RKO (cell line): Measurements from ENCODE around the gene GPSM3.
"Not testable (repeated sequence)": the region's sequence is repeated elsewhere in the genome, so short reads cannot be mapped to it uniquely, and the experiment has no call there.

Experiments
- DNase-seq: peaks from one replicate; pipeline ENCODE4 v3.0.0-alpha.2; 2016; ENCODE audit warnings: low spot score

GPSM3 gene

DNA sequence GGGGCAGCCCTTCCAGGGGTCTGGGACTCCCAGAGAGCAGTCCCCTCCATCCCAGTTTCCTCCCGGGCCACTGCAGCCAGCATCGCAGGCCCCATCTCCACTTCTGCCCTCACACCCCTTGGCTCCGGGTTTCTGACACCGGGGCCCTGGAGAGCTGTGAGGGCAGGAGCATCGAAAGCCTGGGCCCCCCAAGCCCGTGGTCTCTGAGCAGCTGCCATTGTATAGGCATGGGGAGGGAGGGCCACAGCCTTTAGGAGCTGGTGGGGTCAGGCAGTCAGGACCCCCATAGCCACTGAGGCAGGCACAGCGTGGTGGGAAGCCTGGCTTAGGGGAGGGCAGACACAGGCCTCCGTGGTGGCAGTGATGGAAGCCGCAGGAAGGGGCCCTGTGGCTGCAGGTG is 9.7 kb upstream of the GPSM3 start:
- DNase-seq = no peak

DNA sequence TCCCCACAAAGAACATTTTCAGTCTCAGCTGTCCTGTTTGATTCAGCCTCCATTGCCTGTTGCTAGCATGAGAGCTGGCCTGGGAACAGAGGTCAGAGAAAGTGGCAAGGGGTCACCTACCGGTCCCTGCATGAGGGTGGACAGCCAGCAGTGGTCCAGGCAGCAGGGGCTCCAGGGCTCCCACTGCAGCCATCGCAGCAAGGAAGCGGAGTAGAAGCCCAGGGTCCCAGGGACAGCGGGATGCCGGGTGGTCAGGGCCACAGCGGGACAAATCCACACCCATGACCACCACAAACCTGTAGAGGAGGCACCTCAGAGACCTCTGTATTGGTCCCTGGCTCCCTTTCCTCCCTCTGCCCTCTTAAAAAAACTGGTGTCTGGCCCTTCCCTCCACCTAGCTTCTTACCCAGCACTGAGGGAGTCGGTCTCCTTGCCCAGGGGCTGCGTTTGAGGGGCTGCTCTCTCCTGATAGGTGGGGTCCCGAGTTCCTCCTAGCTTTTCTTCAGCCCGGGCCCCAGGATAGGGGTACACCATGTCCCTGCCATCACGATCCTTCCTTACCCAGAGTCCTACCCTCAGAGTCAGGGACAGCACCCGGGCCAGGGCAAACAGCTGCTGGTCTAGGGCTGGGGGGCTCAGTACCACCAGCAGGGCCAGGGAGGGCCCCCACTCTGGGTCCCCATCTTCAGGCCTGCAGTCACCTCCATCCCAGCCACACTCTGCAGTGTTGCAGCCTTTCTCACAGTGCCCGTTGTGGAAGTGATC is 8.4 kb upstream of the GPSM3 start:
- DNase-seq = no peak

DNA sequence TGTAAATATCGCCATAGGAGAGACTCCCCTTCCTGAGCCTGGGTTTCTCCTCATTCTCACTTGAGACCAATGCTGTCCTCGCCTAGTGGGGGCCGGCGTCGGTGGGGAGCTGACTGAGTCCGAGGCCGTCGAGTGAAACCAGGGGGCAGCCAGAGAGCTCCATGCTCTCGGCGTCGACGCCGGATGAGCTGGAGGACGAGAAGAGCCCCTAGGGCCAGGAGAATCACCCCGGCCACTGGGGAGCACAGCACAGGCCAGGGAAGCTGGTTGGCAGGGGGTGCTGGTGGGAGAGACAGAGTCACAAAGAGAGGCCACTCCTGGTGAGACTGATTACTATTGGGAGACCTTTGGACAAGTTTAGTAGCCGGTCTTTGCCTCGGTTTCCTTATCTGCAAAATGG is 6.4 kb upstream of the GPSM3 start:
- no peak for DNase-seq

DNA sequence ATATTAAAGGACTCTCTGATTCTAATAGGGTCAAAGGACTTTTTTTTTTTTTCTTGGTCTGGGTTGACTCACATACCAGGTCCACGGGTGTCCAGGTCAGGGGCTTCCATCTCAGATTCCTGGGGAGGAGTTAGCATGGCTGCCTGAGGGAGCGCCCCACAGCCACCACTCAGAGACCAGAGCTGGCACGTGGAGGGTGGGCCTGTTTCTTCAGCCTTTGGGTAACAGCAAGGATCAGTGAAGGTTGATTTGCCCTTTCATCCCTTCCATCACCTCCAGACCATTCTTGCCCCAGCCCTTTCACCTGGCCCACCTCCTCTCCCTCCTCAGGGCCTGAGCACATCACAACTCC is 5.9 kb upstream of the GPSM3 start:
- DNase-seq = no peak

DNA sequence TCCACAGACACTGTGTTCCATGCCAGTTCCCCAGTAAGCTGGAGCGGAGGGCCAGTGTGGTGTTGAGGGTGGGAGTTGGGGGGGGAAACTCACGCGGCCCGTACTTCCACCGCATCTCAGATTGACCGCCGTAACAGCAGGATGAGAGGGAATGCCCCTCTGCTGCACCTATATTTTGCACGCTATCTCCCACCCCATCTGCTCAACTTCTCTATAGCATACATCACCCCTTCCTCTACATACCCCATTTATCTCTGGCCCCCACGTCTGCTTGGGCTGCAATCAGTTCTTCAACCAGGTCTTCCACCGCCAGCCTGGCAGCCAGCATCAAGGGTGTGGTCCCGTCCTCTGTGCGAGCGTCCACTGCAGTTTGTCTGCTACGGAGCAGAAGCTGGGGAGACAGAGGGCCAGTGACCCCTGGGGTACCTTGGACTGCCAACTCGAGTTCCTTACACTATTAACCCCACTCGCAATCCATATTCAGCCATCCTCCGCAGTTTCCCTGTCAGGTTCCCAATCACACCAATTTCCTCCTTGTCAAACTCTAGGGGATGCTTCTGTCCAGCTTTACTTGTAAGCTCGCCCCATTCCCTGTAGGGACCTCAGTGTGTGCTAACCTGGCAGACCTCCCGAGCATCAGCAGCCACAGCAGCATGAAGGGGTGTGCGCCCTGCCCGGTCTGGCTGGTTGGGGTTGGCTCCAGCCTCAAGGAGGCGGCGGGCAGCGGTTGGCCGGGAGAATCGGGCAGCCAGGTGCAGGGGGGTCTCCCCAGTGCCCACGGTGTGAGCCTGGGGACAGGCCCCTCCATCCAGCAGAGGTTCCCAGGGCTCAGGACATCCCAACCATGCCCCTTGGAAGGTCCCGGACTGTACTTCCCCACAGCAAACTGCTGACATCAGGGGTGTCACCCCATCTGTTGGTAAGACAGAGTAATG is 4.5 kb upstream of the GPSM3 start:
- DNase-seq = no peak

DNA sequence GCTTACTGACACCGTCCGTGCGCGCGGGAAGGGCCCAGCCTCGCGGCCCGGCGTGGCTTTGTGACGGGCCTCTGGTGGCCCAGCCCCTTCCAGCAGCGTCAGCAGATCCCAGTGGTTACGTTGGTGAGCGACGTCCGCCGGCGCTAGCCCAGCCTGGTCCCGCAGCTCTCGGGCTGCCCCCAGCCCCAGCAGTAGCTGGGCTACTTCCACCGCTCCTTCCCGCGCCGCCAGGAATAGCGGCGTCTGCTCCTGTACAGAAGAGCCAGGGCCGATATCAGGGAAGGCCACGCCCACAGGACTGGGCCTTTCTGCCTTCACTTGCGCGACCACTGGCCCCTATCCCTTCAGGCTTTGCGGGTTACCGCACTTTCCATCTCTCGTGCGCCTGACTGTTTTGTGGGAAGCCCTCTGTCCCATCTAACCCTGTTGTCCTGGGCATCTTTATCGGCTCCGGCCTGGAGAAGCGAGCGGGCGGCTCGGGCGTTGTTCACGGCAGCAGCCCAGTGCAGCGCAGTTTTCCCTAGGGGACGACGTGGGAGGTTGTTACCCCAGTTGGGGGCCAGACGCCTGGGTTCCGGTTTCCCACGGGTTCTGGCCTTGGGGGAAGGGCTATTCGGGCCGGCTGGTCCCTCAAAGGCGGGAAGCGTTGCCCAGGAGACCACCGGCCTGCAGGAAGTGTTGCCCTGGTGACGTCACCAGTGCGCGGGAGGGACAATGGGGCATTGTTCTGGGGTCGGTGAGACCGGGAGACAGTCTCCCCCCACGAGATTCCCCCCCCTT is 3.6 kb upstream of the GPSM3 start:
- peak; percentile 76 for DNase-seq

DNA sequence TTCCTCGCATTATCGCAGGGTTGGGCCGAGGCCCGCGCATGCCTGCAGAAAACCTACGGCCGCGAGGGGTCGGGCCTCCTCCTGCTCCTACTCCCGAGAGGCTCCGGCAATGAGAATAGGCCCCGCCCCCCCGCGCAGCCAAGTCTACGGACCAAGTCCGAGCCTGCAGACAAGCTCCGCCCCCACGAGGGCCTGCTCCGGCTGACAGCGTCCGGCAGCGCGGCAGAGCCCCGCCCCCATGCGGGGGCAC is 3.1 kb upstream of the GPSM3 start:
- DNase-seq = peak; percentile 100

DNA sequence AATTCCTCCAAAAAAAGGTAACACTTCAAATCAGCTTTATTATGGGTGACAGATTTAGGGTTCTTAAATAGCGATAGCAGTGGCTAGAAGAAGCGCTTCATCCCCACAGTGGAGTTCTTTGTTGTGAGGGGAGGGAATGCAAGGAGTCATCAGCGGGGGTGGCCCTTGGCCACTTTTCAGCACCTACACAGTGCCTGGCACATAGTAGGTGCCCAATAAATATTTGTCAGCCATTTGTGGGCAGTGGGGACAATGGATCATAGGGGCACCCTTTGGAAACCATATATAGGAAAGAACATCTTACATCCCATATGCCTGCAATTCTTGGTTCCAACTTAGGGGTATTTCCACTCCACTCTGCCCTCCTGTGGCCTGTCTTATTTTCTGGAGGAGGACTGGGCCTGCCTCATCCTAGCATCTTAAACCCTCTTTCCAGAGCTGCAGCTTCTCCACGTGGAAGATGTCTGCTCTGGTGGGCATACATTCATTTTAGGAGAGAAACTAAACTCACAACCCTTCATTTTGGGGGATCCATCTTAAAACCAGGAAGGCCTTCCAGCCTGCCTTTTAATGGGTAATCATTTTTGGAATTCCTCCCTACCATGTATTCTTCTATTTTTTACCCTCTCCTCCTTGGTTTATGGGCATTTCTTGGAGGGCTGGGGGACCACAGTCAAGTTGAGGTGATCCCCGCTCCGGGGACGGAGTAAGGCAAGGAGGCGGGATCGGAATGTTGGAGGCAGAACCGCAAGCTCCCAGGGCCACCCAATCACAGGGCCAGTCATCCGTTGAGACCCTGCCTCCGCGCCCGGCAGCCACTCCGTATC is 2.6 kb upstream of the GPSM3 start:
- peak; percentile 78 for DNase-seq

DNA sequence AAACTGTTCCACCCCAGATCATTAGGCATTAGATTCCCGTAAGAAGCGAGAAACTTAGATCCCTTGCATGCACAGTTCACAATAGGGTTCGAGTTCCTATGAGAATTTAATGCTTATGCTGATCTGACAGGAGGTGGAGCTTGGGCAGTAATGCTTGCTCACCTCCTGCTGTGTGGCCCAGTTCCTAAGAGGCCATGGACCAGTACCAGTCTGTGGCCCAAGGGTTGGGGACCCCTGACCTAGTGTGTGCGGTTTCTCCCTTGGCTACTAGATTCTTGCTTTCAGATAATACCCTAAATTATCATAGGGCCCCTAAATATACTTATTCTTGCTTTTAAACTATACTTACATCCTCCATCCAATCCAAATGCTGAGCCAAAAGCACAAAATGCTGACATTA is 1.9 kb upstream of the GPSM3 start:
- DNase-seq = no peak

DNA sequence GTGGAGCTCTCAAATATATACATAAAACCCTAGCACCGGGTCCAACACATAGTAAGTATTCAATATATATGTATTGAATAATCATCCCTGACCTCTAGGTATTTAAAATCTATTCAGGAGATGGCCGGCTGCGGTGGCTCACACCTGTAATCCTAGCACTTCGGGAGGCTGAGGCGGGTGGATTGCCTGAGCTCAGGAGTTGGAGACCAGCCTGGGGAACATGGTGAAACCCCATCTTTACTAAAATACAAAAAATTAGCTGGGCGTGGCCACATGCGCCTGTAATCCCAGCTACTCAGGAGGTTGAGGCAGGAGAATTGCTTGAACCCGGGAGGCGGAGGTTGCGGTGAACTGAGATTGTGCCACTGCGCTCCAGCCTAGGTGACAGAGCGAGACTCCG is 653 bp upstream of the GPSM3 start:
- DNase-seq = not testable (repeated sequence)

DNA sequence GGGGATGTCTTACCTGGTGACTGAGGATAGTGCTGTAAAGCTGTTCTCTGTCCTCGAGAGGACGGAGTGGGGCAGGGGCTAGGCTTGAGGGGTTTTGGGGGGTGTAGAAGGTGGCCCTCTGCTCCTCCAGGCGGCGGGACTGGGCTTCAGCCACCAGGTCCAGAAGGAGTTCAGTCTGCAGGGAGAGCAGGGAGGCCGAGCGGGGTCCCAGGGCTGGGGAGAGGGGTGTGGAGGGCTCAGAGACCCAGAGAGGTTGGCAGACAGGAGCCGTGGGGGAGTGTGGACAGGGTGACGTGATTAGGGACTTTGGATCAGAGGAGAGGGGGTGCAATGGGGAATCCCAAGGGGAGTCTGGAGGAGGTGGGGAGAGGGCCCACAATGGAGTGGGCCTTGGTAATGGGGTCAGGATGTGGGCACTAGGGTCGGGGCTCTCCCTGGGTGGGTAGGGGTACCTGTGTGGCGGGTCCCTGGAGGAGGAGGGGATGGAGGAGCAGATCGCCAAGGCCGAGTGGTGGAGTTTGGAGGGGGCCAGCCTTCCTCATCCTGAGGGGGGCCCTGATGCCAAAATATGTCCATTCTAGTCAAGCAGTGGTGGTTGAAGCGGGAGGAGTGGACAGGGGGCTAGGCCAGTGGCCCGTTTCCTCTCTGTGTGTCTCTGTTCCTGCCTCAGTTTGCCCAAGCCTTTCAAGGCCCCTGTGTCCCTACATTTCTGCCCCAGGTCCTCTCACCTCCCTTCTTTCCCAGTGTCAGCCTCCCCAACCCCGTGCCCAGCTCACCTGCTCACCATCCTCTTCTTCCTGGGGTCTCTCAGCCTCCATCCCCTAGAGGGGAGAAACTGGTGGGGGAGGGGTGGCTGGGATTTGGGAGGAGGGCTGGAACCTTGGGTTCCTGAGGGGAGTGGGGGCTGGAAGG is 491 bp downstream of the GPSM3 start:
- DNase-seq = no peak

DNA sequence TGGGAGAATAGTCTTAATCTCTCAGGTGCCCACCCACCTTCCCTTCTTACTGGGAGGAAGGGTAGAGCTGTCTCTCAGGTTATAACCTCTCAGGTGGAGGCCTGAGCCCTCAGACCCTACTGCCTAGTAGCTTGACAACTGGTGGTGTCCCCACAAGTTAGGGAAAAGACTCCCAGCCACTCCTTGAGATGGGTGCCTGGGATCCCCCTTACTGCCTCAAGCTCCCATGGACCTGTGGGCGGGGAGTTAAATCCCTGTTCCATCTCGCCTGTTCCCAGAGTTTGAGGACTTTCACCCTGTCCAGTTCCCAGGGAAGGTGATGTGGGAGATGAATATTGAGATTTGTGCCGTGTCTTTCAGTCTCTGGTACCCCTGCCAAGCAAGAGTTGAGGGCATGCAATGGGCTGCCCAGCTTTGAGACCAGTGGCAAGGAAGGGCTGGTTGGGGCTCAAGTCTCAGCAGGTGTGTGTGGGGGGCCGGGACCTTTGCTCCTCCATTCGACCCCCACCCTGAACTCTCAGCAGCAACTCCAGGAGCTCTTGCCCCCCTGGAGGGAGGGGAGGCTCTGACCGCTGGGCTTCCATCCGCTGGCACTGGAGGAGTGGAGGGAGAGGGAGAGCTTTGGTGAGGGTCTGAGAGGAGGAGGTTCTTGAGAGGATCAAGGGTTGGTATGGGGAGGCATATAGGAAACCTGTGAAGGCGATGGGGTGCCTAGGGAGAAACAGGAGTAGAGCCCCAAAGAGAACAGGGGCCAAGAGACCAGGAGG is 1.3 kb downstream of the GPSM3 start:
- no peak for DNase-seq

DNA sequence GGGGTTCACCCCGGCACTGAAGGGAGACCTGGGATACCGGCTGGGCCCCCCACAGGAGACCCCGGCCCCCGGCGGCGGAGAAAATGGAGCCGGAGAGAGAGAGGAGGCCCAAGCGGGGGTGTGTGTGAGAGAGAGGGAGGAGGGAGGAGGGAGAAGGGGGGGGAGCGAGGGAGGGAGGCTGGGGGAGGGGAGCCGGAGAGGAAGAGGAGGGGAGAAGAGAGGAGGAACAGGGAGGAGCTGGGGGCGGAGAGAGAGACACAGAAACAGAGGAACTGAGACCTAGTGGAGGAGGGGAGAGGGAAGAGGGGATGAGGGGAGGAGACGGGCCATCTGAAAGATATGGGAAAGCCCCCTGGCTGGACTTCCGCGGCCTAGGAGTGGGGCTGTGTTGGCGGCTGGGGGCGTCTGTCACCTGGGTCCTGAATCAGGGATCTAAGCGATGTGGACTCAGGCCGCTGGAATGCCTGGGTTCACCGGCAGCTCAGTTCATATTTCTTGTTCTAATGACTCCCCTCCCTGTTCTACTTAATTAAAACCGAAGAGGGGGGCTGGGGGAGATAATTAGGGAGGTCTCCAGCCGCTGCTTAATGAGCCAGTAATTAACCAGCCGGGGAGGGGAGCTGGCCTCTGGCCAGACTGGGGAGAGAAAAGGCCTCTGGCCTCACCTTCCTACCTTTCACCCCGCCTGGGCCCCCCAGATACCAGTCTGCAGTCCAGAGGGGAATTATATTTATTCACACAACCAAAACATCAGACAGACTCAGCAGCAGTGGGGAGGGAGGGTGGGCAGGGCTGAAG is 2.2 kb downstream of the GPSM3 start, which contains the start of gene PBX2:
Gene PBX2, minus strand, starts transcription at position 149 of the 798 bp plus-strand sequence. CDS start 287 bp downstream, outside the sequence.
- peak; percentile 83 for DNase-seq

DNA sequence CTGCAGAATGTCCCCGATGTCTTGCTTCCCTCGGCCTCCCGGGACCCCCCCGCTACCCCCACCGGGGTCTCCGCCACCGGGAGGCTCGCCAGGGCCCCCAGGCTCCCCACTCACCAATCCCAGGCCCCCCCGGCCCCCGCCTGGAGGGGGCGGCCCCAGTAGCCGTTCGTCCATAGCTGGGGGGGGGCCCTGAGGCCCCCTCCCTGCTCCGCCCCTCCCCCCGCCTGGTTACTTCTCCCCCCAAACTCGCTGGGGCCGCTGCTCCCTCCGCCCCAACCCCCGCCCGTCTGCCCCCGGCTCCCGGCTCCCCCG is 2.7 kb downstream of the GPSM3 start:
- no peak for DNase-seq

DNA sequence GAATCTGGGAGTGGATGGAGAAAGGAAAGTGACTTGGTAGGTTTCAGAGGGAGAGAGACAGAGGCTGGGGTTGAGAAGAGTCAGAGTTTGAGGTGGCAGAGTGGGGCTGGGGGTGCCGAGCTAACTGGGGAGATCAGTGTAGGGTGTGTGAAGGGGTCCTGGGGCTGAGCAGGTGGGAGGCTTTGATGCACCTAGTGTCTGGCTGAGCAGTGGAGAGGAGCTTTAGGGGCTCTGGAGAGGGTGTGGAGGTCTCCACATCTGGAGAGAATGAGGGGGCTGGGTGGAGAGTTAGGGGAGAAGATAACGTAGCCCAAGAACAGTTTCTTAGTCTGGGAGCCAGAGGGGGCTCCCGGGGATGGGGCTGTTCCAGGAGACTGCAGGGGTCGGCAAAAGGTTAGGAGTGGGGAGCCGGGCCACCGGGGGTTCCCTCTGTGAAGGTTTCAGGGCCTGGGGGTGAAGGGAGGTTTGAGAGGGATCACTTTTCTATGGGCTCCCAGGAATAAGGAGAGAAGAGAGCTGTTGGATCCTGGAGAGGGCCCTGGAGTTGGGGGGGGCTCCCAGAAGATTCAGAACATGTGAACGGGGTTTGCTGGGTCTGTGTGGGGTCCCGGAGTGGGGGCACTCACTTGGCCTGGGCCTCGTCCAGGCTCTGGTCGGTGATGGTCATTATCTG is 3.2 kb downstream of the GPSM3 start:
- no peak for DNase-seq

DNA sequence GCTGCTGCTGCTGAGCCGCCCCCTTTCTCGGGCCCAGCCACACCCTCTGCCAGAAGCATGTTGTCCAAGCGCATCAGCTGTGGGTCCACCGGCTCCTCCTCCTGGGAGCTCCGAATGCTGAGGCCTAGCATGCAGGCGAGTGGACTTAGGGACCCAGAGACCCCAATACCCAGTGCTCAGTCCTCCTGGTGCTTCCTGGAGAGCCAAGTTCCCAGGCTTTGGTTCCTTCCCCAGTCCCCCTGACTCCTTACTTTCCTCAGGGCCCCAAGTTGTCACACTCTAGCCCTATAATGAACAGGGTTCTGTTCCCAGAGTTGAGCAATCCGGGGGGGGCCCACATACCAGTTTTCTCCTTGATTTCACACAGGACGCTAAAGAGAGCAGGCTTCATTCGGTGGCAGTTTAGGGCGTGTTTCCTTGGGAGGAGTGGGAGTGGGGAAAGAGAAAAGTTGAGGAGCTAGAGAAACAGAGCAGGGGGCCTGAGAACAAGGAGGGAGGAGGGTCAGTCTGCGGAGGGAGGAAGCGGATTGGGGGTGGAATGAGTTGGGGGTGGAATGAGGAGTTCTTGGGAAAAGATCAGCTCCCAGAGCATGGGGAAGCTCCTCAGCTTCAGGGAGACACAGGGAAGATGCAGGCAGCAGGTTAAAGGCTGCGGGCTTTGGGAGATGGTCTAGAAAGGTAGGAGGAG is 3.9 kb downstream of the GPSM3 start:
- DNase-seq = no peak

DNA sequence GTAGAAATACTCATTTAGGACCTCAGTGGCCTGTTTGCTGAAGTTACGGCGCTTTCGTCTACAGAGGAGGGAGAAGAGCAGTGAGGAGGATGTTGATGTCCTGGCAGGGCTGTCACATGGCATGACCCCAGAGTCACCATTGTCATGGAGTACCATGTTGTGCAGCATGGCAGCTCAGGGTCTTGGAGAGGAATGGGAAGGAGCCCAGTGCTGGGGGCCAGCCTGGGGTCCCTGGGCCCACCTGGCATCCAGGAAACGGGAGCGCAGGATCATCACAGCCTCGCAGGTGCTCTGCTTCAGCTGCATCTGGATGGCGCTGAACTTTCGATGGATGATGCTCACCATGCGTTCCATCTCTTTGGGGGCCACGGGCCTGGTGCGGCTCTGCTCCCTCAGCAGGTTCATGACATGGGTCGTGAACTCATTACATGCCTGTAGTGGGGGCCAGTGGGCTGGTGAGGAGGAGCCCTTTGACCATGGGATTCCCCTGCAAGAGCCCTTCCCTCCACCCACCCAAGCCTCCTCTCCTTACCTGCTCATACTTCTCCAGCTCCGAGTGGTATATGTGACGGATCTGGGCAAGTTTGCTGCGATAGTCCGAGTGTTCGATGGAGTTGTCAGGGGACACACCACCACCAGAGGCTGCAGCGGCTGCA is 4.6 kb downstream of the GPSM3 start:
- DNase-seq = not testable (repeated sequence)
